ENCODE results near the gene MICU2. TPM values are rescaled to one million over a fixed set of nuclear protein-coding genes. Genes with fewer than 3 reads are reported as not detected.
A peak's percentile ranks its signal among the peaks of the same experiment; 100 is the strongest.

MICU2 gene
- total RNA-seq, result 10 to 100 TPM; 53.7 to 73.6 TPM

GRCh38 chr13:21603531-21604448, at the start of gene MICU2:
Gene MICU2 (minus strand): TSS chr13:21604170. CDS start chr13:21604148, 22 bp downstream.
- peak within 1 kb of the TSS; percentile 95 to 97 for H3K27ac ChIP-seq
- H3K9me3 ChIP-seq, result no peaks in the 10 kb centered on the region
- H3K36me3 ChIP-seq, result no peaks in the 10 kb centered on the region
- peaks cover 0 to 8% of the 10 kb centered on the region in 2 donors for H3K4me1 ChIP-seq
- peak; percentile 14 to 58 for TF ChIP-seq CTCF (IDR thresholded peaks at IDR 0.05)
- H3K27me3 ChIP-seq, result no peaks in the 10 kb centered on the region
- H3K4me3 ChIP-seq, result peak within 1 kb of the TSS; percentile 77 to 91
- DNase-seq (ENCODE audit: low spot score), result peak; percentile 88

GRCh38 chr13:21641629-21642028, 37.7 kb upstream of the MICU2 start:
- Histone ChIP-seq H3K4me1 (no peaks in the 10 kb centered on the region), H3K9me3 (no peaks in the 10 kb centered on the region), H3K36me3 (no peaks in the 10 kb centered on the region), H3K4me3 (no peak overlapping the region), H3K27ac (no peak overlapping the region), H3K27me3 (no peaks in the 10 kb centered on the region)
- TF ChIP-seq CTCF (IDR thresholded peaks at IDR 0.05), result no peak
- DNase-seq (ENCODE audit: low spot score), result no peak

- no peak overlapping the region for H3K27ac ChIP-seq
- H3K9me3 ChIP-seq, result no peaks in the 10 kb centered on the region
- no peaks in the 10 kb centered on the region for H3K4me1 ChIP-seq
- no peaks in the 10 kb centered on the region for H3K36me3 ChIP-seq
- H3K27me3 ChIP-seq, result no peaks in the 10 kb centered on the region
- no peak for TF ChIP-seq CTCF (IDR thresholded peaks at IDR 0.05)
- no peak for DNase-seq (ENCODE audit: low spot score)
- no peak overlapping the region for H3K4me3 ChIP-seq
Observed at GRCh38 chr13:21639561-21639960, 35.6 kb upstream of the MICU2 start.

GRCh38 chr13:21638319-21639282, 34.6 kb upstream of the MICU2 start:
- H3K27ac ChIP-seq, result no peak overlapping the region
- no peak overlapping the region for H3K4me3 ChIP-seq
- no peak for DNase-seq (ENCODE audit: low spot score)
- H3K4me1 ChIP-seq, result no peaks in the 10 kb centered on the region
- no peaks in the 10 kb centered on the region for H3K27me3 ChIP-seq
- peak; percentile 65 to 83 for TF ChIP-seq CTCF (IDR thresholded peaks at IDR 0.05)
- H3K36me3 ChIP-seq, result no peaks in the 10 kb centered on the region
- no peaks in the 10 kb centered on the region for H3K9me3 ChIP-seq

GRCh38 chr13:21637296-21637695, 33.3 kb upstream of the MICU2 start:
- Histone ChIP-seq H3K27ac (no peak overlapping the region), H3K27me3 (no peaks in the 10 kb centered on the region), H3K9me3 (no peaks in the 10 kb centered on the region), H3K4me3 (no peak overlapping the region), H3K36me3 (no peaks in the 10 kb centered on the region), H3K4me1 (no peaks in the 10 kb centered on the region)
- TF ChIP-seq CTCF (IDR thresholded peaks at IDR 0.05), result no peak
- DNase-seq (ENCODE audit: low spot score), result no peak
